ENCODE measurements around the gene ARL15. TPM values are rescaled to one million over a fixed set of nuclear protein-coding genes. Genes with fewer than 3 reads are reported as not detected.

The ARL15 gene
- total RNA-seq, 1 experiment from 2014 or later, result 13.0 TPM

DNA sequence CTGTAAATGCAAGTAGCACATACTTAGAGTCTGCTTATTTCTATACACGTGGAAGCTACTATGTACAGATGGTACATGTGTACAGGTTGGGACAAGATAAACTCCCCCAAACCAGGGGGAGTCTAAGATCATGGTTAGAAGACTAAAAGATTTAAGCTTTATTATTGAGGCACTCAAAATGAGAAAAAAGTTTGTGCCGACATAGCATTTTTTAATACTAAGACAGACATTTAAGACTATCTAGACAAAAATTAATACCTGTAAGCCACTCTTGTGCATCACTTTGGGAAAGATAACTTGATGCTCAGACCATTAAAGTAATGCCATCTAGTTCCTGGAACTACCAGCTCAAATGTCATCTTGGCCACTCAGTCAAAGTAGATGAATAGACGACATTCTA lies 279.4 kb downstream of the ARL15 start:
- DNase-seq, result no peak
- Histone ChIP-seq H3K79me2 (ENCODE audit: insufficient read depth, low read length) (no peaks in the 10 kb centered on the region), H3T11ph (ENCODE audit: low read length) (no peak overlapping the region), H3K23me2 (ENCODE audit: insufficient read length, low read depth, low read length, poor library complexity, severe bottlenecking) (no peaks in the 10 kb centered on the region), H4K5ac (ENCODE audit: insufficient read length, low read depth, low read length) (no peak overlapping the region), H3K27ac (ENCODE audit: insufficient read length, low read depth, low read length) (no peak overlapping the region), H2AFZ (ENCODE audit: low read length) (no peak overlapping the region), H2AK5ac (ENCODE audit: insufficient read length, low read length) (no peak overlapping the region), H3K18ac (ENCODE audit: insufficient read length, low read depth, low read length) (no peak overlapping the region), H4K20me1 (ENCODE audit: control insufficient read depth, insufficient read depth, insufficient read length) (no peaks in the 10 kb centered on the region), H3K27me3 (ENCODE audit: insufficient read depth, low read length) (no peaks in the 10 kb centered on the region), H2BK15ac (ENCODE audit: low read depth, low read length) (no peak overlapping the region), H3K23ac (ENCODE audit: insufficient read length, low read depth, low read length) (no peak overlapping the region), H3K4me1 (ENCODE audit: insufficient read depth, low read length) (no peaks in the 10 kb centered on the region), H3K79me1 (ENCODE audit: insufficient read depth, low read depth, low read length, poor library complexity, severe bottlenecking) (no peaks in the 10 kb centered on the region), H3K9me3 (ENCODE audit: control insufficient read depth, low read depth, low read length) (no peaks in the 10 kb centered on the region), H2BK20ac (ENCODE audit: low read depth, low read length, poor library complexity, severe bottlenecking) (no peak overlapping the region), H2BK12ac (ENCODE audit: insufficient read length, low read depth, low read length) (no peak overlapping the region), H2BK120ac (ENCODE audit: low read depth, low read length, poor library complexity, severe bottlenecking) (no peak overlapping the region), H4K91ac (ENCODE audit: insufficient read length, low read depth, low read length) (no peak overlapping the region), H4K8ac (replicated peaks; ENCODE audit: insufficient read length, low read depth, low read length) (no peak overlapping the region), H3K14ac (ENCODE audit: insufficient read depth, low read length) (no peak overlapping the region), H3K9ac (ENCODE audit: extremely low read depth, insufficient read length, low read length) (no peak overlapping the region), H3K56ac (ENCODE audit: insufficient read length, low read depth, low read length) (no peak overlapping the region), H3K4ac (ENCODE audit: low read depth, low read length) (no peak overlapping the region), H2BK5ac (ENCODE audit: insufficient read length, low read length) (no peak overlapping the region), H3K4me2 (ENCODE audit: insufficient read depth, insufficient read length, low read length) (no peak overlapping the region)
- no peaks in the 10 kb centered on the region for H3K27me3 Mint-ChIP-seq (ENCODE audit: low read depth)
- H3K27ac Mint-ChIP-seq, result no peak overlapping the region
- no CpG with 5 or more reads among the region's 3 CpGs for WGBS (ENCODE audit: extremely low coverage, insufficient read length, low lambda C conversion rate)
- H3K4me1 Mint-ChIP-seq, result 0 out of 4 replicates have a peak, but pooled peaks cover 0 to 2% of the 10 kb centered on the region in 2 experiments
- peaks cover 1 to 6% (median 2%) of the 10 kb centered on the region in 3 experiments; a peak in 4 of 7 replicates for H3K36me3 Mint-ChIP-seq (ENCODE audit: insufficient read depth in 1 of 3, low read depth in 3 of 3)
- TF ChIP-seq, protein P1, sequence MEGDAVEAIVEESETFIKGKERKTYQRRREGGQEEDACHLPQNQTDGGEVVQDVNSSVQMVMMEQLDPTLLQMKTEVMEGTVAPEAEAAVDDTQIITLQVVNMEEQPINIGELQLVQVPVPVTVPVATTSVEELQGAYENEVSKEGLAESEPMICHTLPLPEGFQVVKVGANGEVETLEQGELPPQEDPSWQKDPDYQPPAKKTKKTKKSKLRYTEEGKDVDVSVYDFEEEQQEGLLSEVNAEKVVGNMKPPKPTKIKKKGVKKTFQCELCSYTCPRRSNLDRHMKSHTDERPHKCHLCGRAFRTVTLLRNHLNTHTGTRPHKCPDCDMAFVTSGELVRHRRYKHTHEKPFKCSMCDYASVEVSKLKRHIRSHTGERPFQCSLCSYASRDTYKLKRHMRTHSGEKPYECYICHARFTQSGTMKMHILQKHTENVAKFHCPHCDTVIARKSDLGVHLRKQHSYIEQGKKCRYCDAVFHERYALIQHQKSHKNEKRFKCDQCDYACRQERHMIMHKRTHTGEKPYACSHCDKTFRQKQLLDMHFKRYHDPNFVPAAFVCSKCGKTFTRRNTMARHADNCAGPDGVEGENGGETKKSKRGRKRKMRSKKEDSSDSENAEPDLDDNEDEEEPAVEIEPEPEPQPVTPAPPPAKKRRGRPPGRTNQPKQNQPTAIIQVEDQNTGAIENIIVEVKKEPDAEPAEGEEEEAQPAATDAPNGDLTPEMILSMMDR (conservative IDR thresholded peaks at IDR 0.05), result no peak
- peaks cover 0 to 6% of the 10 kb centered on the region in 2 experiments; a peak in 1 of 5 replicates for H3K9me3 Mint-ChIP-seq
- no peak overlapping the region for H3K4me3 Mint-ChIP-seq
